C4-2B (cell line): ENCODE measurements around the gene CACNA2D3.

Source experiments
- H3K27ac ChIP-seq: fragments of 450-650 bp; 2 replicates; pipeline ENCODE4 v1.5.1; 2017
- CTCF ChIP-seq: fragments of 450-650 bp; conservative IDR thresholded peaks from 2 replicates; pipeline ENCODE4 v1.5.1; 2017; ENCODE audit warnings: mild to moderate bottlenecking
- ZFX ChIP-seq: fragments of 450-650 bp; IDR thresholded peaks from 2 replicates; pipeline ENCODE4 v1.6.1; 2017

The CACNA2D3 gene

GRCh38 chr3:54138937-54139547 lies 16.7 kb downstream of the CACNA2D3 start:
- H3K27ac ChIP-seq = no peak overlapping the region
- TF ChIP-seq CTCF (no peak), ZFX (no peak)

- TF ChIP-seq ZFX = no peak
- no peak for TF ChIP-seq CTCF
- no peak overlapping the region for H3K27ac ChIP-seq
Observed at GRCh38 chr3:54139630-54140029, 17.3 kb downstream of the CACNA2D3 start.

- no peak overlapping the region for H3K27ac ChIP-seq
- TF ChIP-seq ZFX (no peak), CTCF (no peak)
Observed at GRCh38 chr3:54144284-54144683, 21.9 kb downstream of the CACNA2D3 start.

GRCh38 chr3:54146506-54147239 lies 24.3 kb downstream of the CACNA2D3 start:
- TF ChIP-seq CTCF (peak; percentile 88), ZFX (no peak)
- no peak overlapping the region for H3K27ac ChIP-seq

- TF ChIP-seq ZFX = no peak
- TF ChIP-seq CTCF = no peak
- no peak overlapping the region for H3K27ac ChIP-seq
Observed at GRCh38 chr3:54150864-54151467, 28.6 kb downstream of the CACNA2D3 start.

GRCh38 chr3:54153477-54153876 lies 31.1 kb downstream of the CACNA2D3 start:
- H3K27ac ChIP-seq = no peak overlapping the region
- no peak for TF ChIP-seq CTCF
- no peak for TF ChIP-seq ZFX

GRCh38 chr3:54157860-54158259 lies 35.5 kb downstream of the CACNA2D3 start:
- TF ChIP-seq CTCF (no peak), ZFX (no peak)
- H3K27ac ChIP-seq = no peak overlapping the region
